ENCODE data around the gene NECAP2.
A peak's percentile ranks its signal among the peaks of the same experiment; 100 is the strongest.
"Not testable (repeated sequence)": the region's sequence is repeated elsewhere in the genome, so short reads cannot be mapped to it uniquely, and the experiment has no call there.

NECAP2 gene

GRCh38 chr1:16458831-16459230 is 18.3 kb downstream of the NECAP2 start:
- no peak for DNase-seq (ENCODE audit: low read depth, low spot score)

- DNase-seq (ENCODE audit: low read depth, low spot score) = no peak
Observed at GRCh38 chr1:16459352-16459925, 18.9 kb downstream of the NECAP2 start.

GRCh38 chr1:16461681-16462080 is 21.2 kb downstream of the NECAP2 start:
- peak; percentile 39 for DNase-seq (ENCODE audit: low read depth, low spot score)

GRCh38 chr1:16462773-16463330 is 22.3 kb downstream of the NECAP2 start:
- no peak for DNase-seq (ENCODE audit: low read depth, low spot score)

- DNase-seq (ENCODE audit: low read depth, low spot score) = no peak
Observed at GRCh38 chr1:16464917-16465625, 24.5 kb downstream of the NECAP2 start.

- DNase-seq (ENCODE audit: low read depth, low spot score) = no peak
Observed at GRCh38 chr1:16468558-16468957, 28.0 kb downstream of the NECAP2 start.

GRCh38 chr1:16474166-16474800 is 33.8 kb downstream of the NECAP2 start:
- DNase-seq (ENCODE audit: low read depth, low spot score) = no peak

GRCh38 chr1:16474891-16475290 is 34.4 kb downstream of the NECAP2 start:
- not testable (repeated sequence) for DNase-seq (ENCODE audit: low read depth, low spot score)

- not testable (repeated sequence) for DNase-seq (ENCODE audit: low read depth, low spot score)
Observed at GRCh38 chr1:16475771-16476770, 35.5 kb downstream of the NECAP2 start.

- DNase-seq (ENCODE audit: low read depth, low spot score) = no peak
Observed at GRCh38 chr1:16478091-16478490, 37.6 kb downstream of the NECAP2 start.

- DNase-seq (ENCODE audit: low read depth, low spot score) = not testable (repeated sequence)
Observed at GRCh38 chr1:16483146-16483545, 42.6 kb downstream of the NECAP2 start.

- DNase-seq (ENCODE audit: low read depth, low spot score) = not testable (repeated sequence)
Observed at GRCh38 chr1:16483639-16484500, 43.3 kb downstream of the NECAP2 start.

GRCh38 chr1:16484501-16484835 is 43.9 kb downstream of the NECAP2 start:
- no peak for DNase-seq (ENCODE audit: low read depth, low spot score)

GRCh38 chr1:16484931-16485330 is 44.4 kb downstream of the NECAP2 start:
- DNase-seq (ENCODE audit: low read depth, low spot score) = no peak

GRCh38 chr1:16486316-16486715 is 45.8 kb downstream of the NECAP2 start:
- not testable (repeated sequence) for DNase-seq (ENCODE audit: low read depth, low spot score)

GRCh38 chr1:16487011-16487410 is 46.5 kb downstream of the NECAP2 start:
- not testable (repeated sequence) for DNase-seq (ENCODE audit: low read depth, low spot score)

- DNase-seq (ENCODE audit: low read depth, low spot score) = not testable (repeated sequence)
Observed at GRCh38 chr1:16489195-16489880, 48.8 kb downstream of the NECAP2 start.

- DNase-seq (ENCODE audit: low read depth, low spot score) = no peak
Observed at GRCh38 chr1:16491056-16491675, 50.6 kb downstream of the NECAP2 start.

- DNase-seq (ENCODE audit: low read depth, low spot score) = not testable (repeated sequence)
Observed at GRCh38 chr1:16492937-16493336, 52.4 kb downstream of the NECAP2 start.
